Natural killer cell treated with Interleukin-12 subunit alpha and Interleukin-12 subunit beta and Interleukin-15 and Interleukin-18, amount 100 ng/mL, for 72 hours (primary cell): ENCODE measurements around the gene KIAA1217. TPM values are rescaled to one million over a fixed set of nuclear protein-coding genes. Genes with fewer than 3 reads are reported as not detected.

Source experiments
- ATAC-seq, 2 donors: fragments of 150-1000 bp; cut with Tn5 transposase in 1 of 2; sonication (Bioruptor Pico), chemical (Tn5 transposase) in 1 of 2; 2 replicates each; pipeline ENCODE4 v1.10.0; 2021
- DNase-seq: peaks from one replicate; pipeline ENCODE4 v3.0.0; 2022; ENCODE audit warnings: low spot score
- H3K27ac Mint-ChIP-seq, 2 donors: 1 replicate in 1 of 2; 2 replicates in 1 of 2; pipeline ENCODE4 v1.8.0; 2022; ENCODE audit warnings: mixed read lengths in 2 of 2, mild to moderate bottlenecking in 1 of 2, moderate library complexity in 1 of 2
- H3K27me3 Mint-ChIP-seq, 2 donors: 1 replicate in 1 of 2; 2 replicates in 1 of 2; pipeline ENCODE4 v1.8.0; 2022; ENCODE audit warnings: mixed read lengths in 2 of 2
- H3K36me3 Mint-ChIP-seq: one replicate; pipeline ENCODE4 v1.8.0; 2022; ENCODE audit warnings: mixed read lengths
- H3K4me1 Mint-ChIP-seq, 2 donors: 1 replicate in 1 of 2; 2 replicates in 1 of 2; pipeline ENCODE4 v1.8.0; 2022; ENCODE audit warnings: low read depth in 2 of 2, mixed read lengths in 2 of 2, mild to moderate bottlenecking in 1 of 2
- H3K4me3 Mint-ChIP-seq: one replicate; pipeline ENCODE4 v1.8.0; 2022; ENCODE audit warnings: mixed read lengths
- H3K9me3 Mint-ChIP-seq: 2 replicates; pipeline ENCODE4 v1.8.0; 2022; ENCODE audit warnings: mixed read lengths
- total RNA-seq, 2 donors: library from RNA; stranded (reverse); gene quantifications; one replicate each; pipeline ENCODE4 v1.2.3, GENCODE V29; 2022

Gene KIAA1217
- total RNA-seq, 2 donors from 2014 or later = 1.0 to 2.3 TPM

DNA sequence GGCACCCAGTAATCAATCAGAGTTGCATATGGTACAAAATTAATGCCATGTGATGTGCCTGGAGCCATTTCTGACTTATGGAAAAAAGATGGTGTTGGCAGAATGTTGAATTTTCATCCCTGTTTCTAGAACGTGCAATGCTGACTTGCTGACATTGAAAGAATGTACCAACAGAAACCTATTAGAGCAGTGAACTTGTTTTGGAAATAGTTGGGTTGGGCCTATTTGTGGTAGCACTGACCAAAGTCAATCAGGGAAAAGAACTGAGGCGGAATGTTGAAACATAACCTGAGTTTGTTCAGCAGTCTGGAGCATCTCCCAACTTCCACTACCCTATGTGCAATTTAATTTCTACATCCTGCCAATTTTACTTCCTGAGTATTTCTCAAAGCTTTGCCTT is 11.7 kb upstream of the KIAA1217 start:
- DNase-seq (no peak), ATAC-seq (no peak)
- no peaks in the 10 kb centered on the region for H3K9me3 Mint-ChIP-seq
- H3K4me1 Mint-ChIP-seq = no peaks in the 10 kb centered on the region
- H3K36me3 Mint-ChIP-seq = no peaks in the 10 kb centered on the region
- H3K4me3 Mint-ChIP-seq = no peak overlapping the region
- no peak overlapping the region for H3K27ac Mint-ChIP-seq
- H3K27me3 Mint-ChIP-seq = no peaks in the 10 kb centered on the region

GRCh38 chr10:24201503-24202180 is 7.3 kb upstream of the KIAA1217 start:
- Mint-ChIP-seq H3K27me3 (peaks cover 5 to 8% of the 10 kb centered on the region in 2 donors), H3K27ac (no peak overlapping the region), H3K4me3 (no peak overlapping the region), H3K9me3 (no peaks in the 10 kb centered on the region), H3K36me3 (no peaks in the 10 kb centered on the region), H3K4me1 (no peaks in the 10 kb centered on the region)
- DNase-seq (no peak), ATAC-seq (no peak)

GRCh38 chr10:24202181-24202570 is 6.8 kb upstream of the KIAA1217 start:
- H3K9me3 Mint-ChIP-seq = no peaks in the 10 kb centered on the region
- ATAC-seq (peak in 1 of 2 donors; percentile 33), DNase-seq (no peak)
- H3K36me3 Mint-ChIP-seq = no peaks in the 10 kb centered on the region
- no peak overlapping the region for H3K27ac Mint-ChIP-seq
- no peaks in the 10 kb centered on the region for H3K4me1 Mint-ChIP-seq
- peaks cover 5 to 8% of the 10 kb centered on the region in 2 donors for H3K27me3 Mint-ChIP-seq
- H3K4me3 Mint-ChIP-seq = no peak overlapping the region

- ATAC-seq (no peak), DNase-seq (no peak)
- H3K27ac Mint-ChIP-seq = no peak overlapping the region
- no peak overlapping the region for H3K4me3 Mint-ChIP-seq
- no peaks in the 10 kb centered on the region for H3K36me3 Mint-ChIP-seq
- peaks cover 0 to 7% of the 10 kb centered on the region in 2 donors for H3K4me1 Mint-ChIP-seq
- H3K27me3 Mint-ChIP-seq = peaks cover 24 to 39% of the 10 kb centered on the region in 2 donors
- no peaks in the 10 kb centered on the region for H3K9me3 Mint-ChIP-seq
Measured at GRCh38 chr10:24205821-24206220, 3.1 kb upstream of the KIAA1217 start.

DNA sequence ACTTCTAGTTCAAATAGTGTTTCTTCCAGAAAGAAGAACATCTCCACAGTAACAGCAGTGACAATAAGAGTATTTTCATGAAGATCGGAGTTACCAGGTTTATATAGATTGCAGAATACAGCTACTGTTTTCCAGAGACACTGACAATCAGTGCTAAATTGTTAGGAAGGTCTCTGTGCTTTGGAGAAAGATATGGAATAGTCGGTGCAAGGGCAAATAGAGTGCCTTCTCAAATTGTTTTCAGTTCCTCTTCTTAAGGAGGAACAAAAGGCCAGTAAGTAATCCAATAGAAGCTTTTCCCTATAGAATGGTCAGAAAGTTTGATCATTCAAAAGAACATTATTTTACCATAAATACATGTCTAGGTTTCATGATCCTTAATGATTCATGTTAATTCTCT is 2.6 kb upstream of the KIAA1217 start:
- H3K4me1 Mint-ChIP-seq = peaks cover 0 to 7% of the 10 kb centered on the region in 2 donors

DNA sequence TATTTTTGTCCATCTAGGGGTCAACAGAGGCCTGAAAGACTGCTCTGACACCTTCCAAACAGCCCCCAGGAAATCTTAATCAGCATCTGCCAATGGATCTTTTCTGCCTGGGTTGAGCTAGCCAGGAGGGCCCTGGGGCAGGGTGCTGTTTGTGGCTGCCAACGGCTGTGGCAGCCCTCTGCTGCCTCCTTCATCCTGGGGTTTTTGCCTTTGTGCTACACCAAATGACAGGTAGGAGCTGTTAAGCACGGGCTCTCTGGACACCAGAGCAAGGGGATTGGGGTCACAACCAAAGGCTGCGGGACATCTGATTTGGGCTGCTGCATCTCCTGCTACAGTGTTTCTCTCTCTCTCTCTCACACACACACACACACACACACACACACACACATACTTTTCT is 2.0 kb upstream of the KIAA1217 start:
- no peaks in the 10 kb centered on the region for H3K36me3 Mint-ChIP-seq
- DNase-seq = no peak
- H3K27me3 Mint-ChIP-seq = peaks cover 27 to 43% of the 10 kb centered on the region in 2 donors
- H3K27ac Mint-ChIP-seq = no peak overlapping the region
- no peak overlapping the region for H3K4me3 Mint-ChIP-seq
- peaks cover 0 to 7% of the 10 kb centered on the region in 2 donors for H3K4me1 Mint-ChIP-seq
- H3K9me3 Mint-ChIP-seq = no peaks in the 10 kb centered on the region
- ATAC-seq = no peak

More for the DNA sequence above, 2.6 kb upstream of the KIAA1217 start:
- H3K9me3 Mint-ChIP-seq = no peaks in the 10 kb centered on the region
- no peak overlapping the region for H3K4me3 Mint-ChIP-seq
- H3K27ac Mint-ChIP-seq = no peak overlapping the region
- no peaks in the 10 kb centered on the region for H3K36me3 Mint-ChIP-seq
- DNase-seq = no peak
- peaks cover 27 to 43% of the 10 kb centered on the region in 2 donors for H3K27me3 Mint-ChIP-seq
- ATAC-seq = no peak

GRCh38 chr10:24207341-24207740 is 1.6 kb upstream of the KIAA1217 start:
- DNase-seq (no peak), ATAC-seq (no peak)
- H3K9me3 Mint-ChIP-seq = no peaks in the 10 kb centered on the region
- peaks cover 0 to 7% of the 10 kb centered on the region in 2 donors for H3K4me1 Mint-ChIP-seq
- H3K27ac Mint-ChIP-seq = no peak overlapping the region
- no peak overlapping the region for H3K4me3 Mint-ChIP-seq
- H3K36me3 Mint-ChIP-seq = no peaks in the 10 kb centered on the region
- peaks cover 30 to 43% of the 10 kb centered on the region in 2 donors for H3K27me3 Mint-ChIP-seq

- Mint-ChIP-seq H3K27me3 (peaks cover 30 to 43% of the 10 kb centered on the region in 2 donors), H3K4me1 (peaks cover 0 to 7% of the 10 kb centered on the region in 2 donors), H3K9me3 (no peaks in the 10 kb centered on the region), H3K27ac (no peak overlapping the region), H3K36me3 (no peaks in the 10 kb centered on the region), H3K4me3 (no peak overlapping the region)
- DNase-seq (no peak), ATAC-seq (no peak)
Measured at GRCh38 chr10:24207781-24208611, 942 bp upstream of the KIAA1217 start.

GRCh38 chr10:24209432-24209771 is 464 bp downstream of the KIAA1217 start:
- ATAC-seq = no peak
- H3K4me3 Mint-ChIP-seq = peak overlapping the region; percentile 8
- peaks cover 0 to 7% of the 10 kb centered on the region in 2 donors for H3K4me1 Mint-ChIP-seq
- H3K9me3 Mint-ChIP-seq = no peaks in the 10 kb centered on the region
- no peaks in the 10 kb centered on the region for H3K36me3 Mint-ChIP-seq
- H3K27ac Mint-ChIP-seq = no peak overlapping the region
- H3K27me3 Mint-ChIP-seq = peaks cover 31 to 43% of the 10 kb centered on the region in 2 donors
- no peak for DNase-seq

DNA sequence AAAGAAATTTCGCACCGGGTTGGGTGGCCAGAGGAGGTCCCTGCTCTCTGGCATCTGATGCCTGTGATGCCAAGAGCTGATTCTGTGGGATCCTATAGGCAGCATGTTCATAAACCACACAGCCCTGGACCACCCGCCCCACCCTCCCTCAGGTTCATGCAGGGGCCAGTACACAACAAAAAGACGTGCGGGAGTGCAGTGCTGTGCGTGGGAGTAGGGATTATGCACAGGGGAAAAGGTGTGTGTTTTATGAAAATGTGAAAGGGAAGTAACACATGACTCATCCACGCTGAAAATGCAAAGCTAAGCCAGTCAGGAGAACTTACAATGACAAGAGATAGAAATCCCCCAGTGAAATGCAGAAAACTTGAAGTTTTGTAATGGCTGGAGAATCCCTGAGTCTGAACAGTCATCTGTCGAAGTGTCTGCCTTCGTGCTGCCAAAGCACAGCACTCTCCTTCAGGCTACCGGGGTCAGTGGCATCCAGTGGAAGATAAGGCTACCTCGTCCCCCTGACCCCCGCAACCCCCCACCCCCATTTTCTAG is 1.1 kb downstream of the KIAA1217 start:
- Mint-ChIP-seq H3K9me3 (no peaks in the 10 kb centered on the region), H3K27me3 (peaks cover 31 to 43% of the 10 kb centered on the region in 2 donors), H3K4me1 (peaks cover 0 to 7% of the 10 kb centered on the region in 2 donors), H3K27ac (no peak overlapping the region), H3K4me3 (no peak overlapping the region), H3K36me3 (no peaks in the 10 kb centered on the region)
- no peak for ATAC-seq
- DNase-seq = no peak

DNA sequence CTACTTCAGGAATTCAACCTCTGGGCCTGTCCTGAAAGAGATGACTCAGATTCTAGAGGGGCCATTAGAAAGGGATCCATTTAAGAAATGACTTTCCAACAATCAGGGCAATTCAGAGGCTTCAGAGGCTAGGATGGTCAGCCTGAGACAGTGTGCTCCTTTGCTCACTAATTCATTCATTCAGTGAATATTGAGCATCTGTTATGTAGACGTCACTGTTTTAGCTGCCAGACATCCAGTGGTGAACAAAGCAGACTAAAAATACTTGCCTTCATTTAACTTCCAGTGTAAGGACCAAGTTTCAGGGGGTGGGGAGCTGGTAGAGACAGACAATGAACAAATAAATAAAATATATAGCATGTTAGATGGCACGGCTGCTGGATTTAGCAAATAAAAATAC is 1.6 kb downstream of the KIAA1217 start:
- peaks cover 31 to 43% of the 10 kb centered on the region in 2 donors for H3K27me3 Mint-ChIP-seq
- H3K27ac Mint-ChIP-seq = no peak overlapping the region
- H3K36me3 Mint-ChIP-seq = no peaks in the 10 kb centered on the region
- no peaks in the 10 kb centered on the region for H3K9me3 Mint-ChIP-seq
- H3K4me1 Mint-ChIP-seq = peaks cover 0 to 7% of the 10 kb centered on the region in 2 donors
- DNase-seq = no peak
- H3K4me3 Mint-ChIP-seq = no peak overlapping the region
- ATAC-seq = no peak

DNA sequence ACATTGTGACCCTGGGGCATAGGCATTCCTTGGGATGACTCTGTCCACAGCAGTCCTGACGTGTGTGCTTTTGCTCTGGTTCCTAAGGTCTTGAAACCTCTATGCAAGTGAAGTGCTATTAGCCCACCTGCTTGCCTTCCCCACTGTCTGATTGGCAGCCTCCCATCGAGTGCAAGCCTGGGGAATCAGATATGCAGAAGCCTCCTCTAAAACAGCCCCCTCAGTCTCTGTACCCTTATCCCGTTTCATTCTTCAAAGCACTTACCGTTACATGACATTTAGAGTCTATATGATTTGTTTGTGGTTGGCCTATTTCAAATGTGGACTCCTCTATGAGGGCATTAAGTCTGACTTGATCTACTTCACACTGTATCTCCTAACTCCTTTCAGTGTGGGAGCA is 4.3 kb downstream of the KIAA1217 start:
- peaks cover 0 to 5% of the 10 kb centered on the region in 2 donors for H3K4me1 Mint-ChIP-seq

GRCh38 chr10:24213881-24214280 is 4.9 kb downstream of the KIAA1217 start:
- DNase-seq (no peak), ATAC-seq (no peak)
- Mint-ChIP-seq H3K9me3 (no peaks in the 10 kb centered on the region), H3K4me3 (no peak overlapping the region), H3K27me3 (peaks cover 15 to 27% of the 10 kb centered on the region in 2 donors), H3K27ac (no peak overlapping the region), H3K36me3 (no peaks in the 10 kb centered on the region), H3K4me1 (peaks cover 0 to 5% of the 10 kb centered on the region in 2 donors)

More for the DNA sequence above, 4.3 kb downstream of the KIAA1217 start:
- Mint-ChIP-seq H3K4me3 (no peak overlapping the region), H3K36me3 (no peaks in the 10 kb centered on the region), H3K9me3 (no peaks in the 10 kb centered on the region), H3K27ac (no peak overlapping the region), H3K27me3 (peaks cover 19 to 32% of the 10 kb centered on the region in 2 donors)
- ATAC-seq = no peak
- DNase-seq = no peak

GRCh38 chr10:24214762-24215161 is 5.8 kb downstream of the KIAA1217 start:
- ATAC-seq (no peak), DNase-seq (no peak)
- Mint-ChIP-seq H3K27ac (no peak overlapping the region), H3K4me1 (no peaks in the 10 kb centered on the region), H3K36me3 (no peaks in the 10 kb centered on the region), H3K9me3 (no peaks in the 10 kb centered on the region), H3K27me3 (peaks cover 9 to 19% of the 10 kb centered on the region in 2 donors), H3K4me3 (no peak overlapping the region)
